GM23338 (cell line): ENCODE measurements around the gene MARCHF10. TPM values are rescaled to one million over a fixed set of nuclear protein-coding genes. Genes with fewer than 3 reads are reported as not detected.

Experiments
- ATAC-seq: fragments of 200-7000 bp; cut with Tn5 transposase; 3 replicates; pipeline ENCODE4 v1.9.1; 2020
- DNase-seq: peaks from one replicate; pipeline ENCODE4 v3.0.0-alpha.2; 2015; ENCODE audit warnings: low spot score
- H2AFZ ChIP-seq: fragments of 200-600 bp; sonication (generic); 2 replicates; pipeline ENCODE4 v1.8.0; 2016; ENCODE audit warnings: antibody characterized with exemption, mild to moderate bottlenecking, moderate library complexity
- H3F3A ChIP-seq: fragments of 200-600 bp; sonication (generic); replicated peaks from 2 replicates; pipeline ENCODE4 v1.8.0; 2017; ENCODE audit warnings: antibody characterized with exemption, mixed run types, low read depth
- H3K27ac ChIP-seq: fragments of 200-600 bp; sonication (generic); 2 replicates; pipeline ENCODE4 v1.6.1; 2016; ENCODE audit warnings: low read depth
- H3K27me3 ChIP-seq: fragments of 200-600 bp; sonication (generic); 2 replicates; pipeline ENCODE4 v1.8.0; 2016; ENCODE audit warnings: mild to moderate bottlenecking, mixed run types, moderate library complexity; ENCODE audit not compliant: insufficient read depth
- H3K36me3 ChIP-seq: fragments of 200-600 bp; sonication (generic); 2 replicates; pipeline ENCODE4 v1.8.0; 2016; ENCODE audit warnings: mild to moderate bottlenecking; ENCODE audit not compliant: insufficient read depth
- H3K4me1 ChIP-seq: fragments of 200-600 bp; sonication (generic); 2 replicates; pipeline ENCODE4 v1.8.0; 2016; ENCODE audit warnings: mild to moderate bottlenecking, moderate library complexity; ENCODE audit not compliant: insufficient read depth
- H3K4me2 ChIP-seq: fragments of 200-600 bp; sonication (generic); 2 replicates; pipeline ENCODE4 v1.7.1; 2017; ENCODE audit warnings: mixed run types
- H3K4me3 ChIP-seq: fragments of 200-600 bp; sonication (generic); 2 replicates; pipeline ENCODE4 v1.6.1; 2016; ENCODE audit warnings: mixed run types
- H3K79me2 ChIP-seq: fragments of 200-600 bp; sonication (generic); replicated peaks from 2 replicates; pipeline ENCODE4 v1.8.0; 2017; ENCODE audit warnings: mild to moderate bottlenecking; ENCODE audit not compliant: insufficient read depth
- H3K9me2 ChIP-seq: fragments of 200-600 bp; sonication (generic); 2 replicates; pipeline ENCODE4 v1.8.0; 2017; ENCODE audit not compliant: insufficient read depth
- H4K20me1 ChIP-seq: fragments of 200-600 bp; sonication (generic); replicated peaks from 2 replicates; pipeline ENCODE4 v1.8.0; 2017; ENCODE audit warnings: mild to moderate bottlenecking; ENCODE audit not compliant: insufficient read depth
- H3K27ac Mint-ChIP-seq: 2 replicates; pipeline ENCODE4 v1.8.0; 2020; ENCODE audit warnings: inconsistent platforms, mild to moderate bottlenecking, moderate library complexity, mixed read lengths
- H3K27me3 Mint-ChIP-seq: 3 replicates; pipeline ENCODE4 v1.8.0; 2022; ENCODE audit warnings: low read depth, mild to moderate bottlenecking, moderate library complexity, mixed read lengths, inconsistent platforms; ENCODE audit not compliant: insufficient read depth, poor library complexity
- H3K36me3 Mint-ChIP-seq: 3 replicates; pipeline ENCODE4 v1.8.0; 2021; ENCODE audit warnings: low read depth, mild to moderate bottlenecking, inconsistent platforms, moderate library complexity, mixed read lengths
- H3K4me1 Mint-ChIP-seq: 3 replicates; pipeline ENCODE4 v1.8.0; 2020; ENCODE audit warnings: mild to moderate bottlenecking, inconsistent platforms, mixed read lengths
- H3K4me3 Mint-ChIP-seq: 3 replicates; pipeline ENCODE4 v1.8.0; 2021; ENCODE audit warnings: moderate library complexity, mild to moderate bottlenecking, inconsistent platforms, mixed read lengths
- H3K9me3 Mint-ChIP-seq: 3 replicates; pipeline ENCODE4 v1.8.0; 2020; ENCODE audit warnings: moderate library complexity, mild to moderate bottlenecking, inconsistent platforms, mixed read lengths
- EZH2phosphoT487 ChIP-seq: fragments of 200-600 bp; sonication (generic); IDR thresholded peaks from one replicate; pipeline ENCODE4 v1.8.1; 2018; ENCODE audit warnings: antibody characterized with exemption; ENCODE audit not compliant: unreplicated experiment
- JUNB ChIP-seq: IDR thresholded peaks from one replicate; pipeline ENCODE4 v1.6.1; 2016; ENCODE audit warnings: antibody characterized with exemption; ENCODE audit not compliant: unreplicated experiment
- NANOG ChIP-seq: IDR thresholded peaks from 2 replicates; pipeline ENCODE4 v1.6.1; 2016; ENCODE audit warnings: antibody characterized with exemption, borderline replicate concordance
- ZNF114 ChIP-seq: fragments of 250-450 bp; sonication (Bioruptor Pico); IDR thresholded peaks from 2 replicates; pipeline ENCODE4 v1.5.0; 2020; ENCODE audit warnings: mild to moderate bottlenecking, moderate library complexity
- ZNF331 ChIP-seq: fragments of 250-450 bp; sonication (Bioruptor Pico); IDR thresholded peaks from 2 replicates; pipeline ENCODE4 v1.5.0; 2020; ENCODE audit warnings: low read depth, mild to moderate bottlenecking, moderate library complexity
- polyA plus RNA-seq: library from polyadenylated mRNA; unstranded; fragments of >200 nt; fragmentation: Nextera tagmentation; extraction: Ambion mirVana; gene quantifications from 2 replicates; pipeline ENCODE4 v1.2.1, GENCODE V29; 2016
- total RNA-seq: library from RNA; depleted of rRNA; stranded (reverse); fragments of >200 nt; shearing (Covaris generic); gene quantifications from 2 replicates; pipeline ENCODE4 v1.2.3, GENCODE V29; 2014
- TF ChIP-seq, protein P1 (sequence below): fragments of 250-450 bp; sonication (Bioruptor Pico); IDR thresholded peaks from 2 replicates; pipeline ENCODE4 v1.5.0; 2020; ENCODE audit warnings: mild to moderate bottlenecking, moderate library complexity
- TF ChIP-seq, protein P2 (sequence below): IDR thresholded peaks from 2 replicates; pipeline ENCODE4 v1.6.1; 2016; ENCODE audit warnings: antibody characterized with exemption

MARCHF10 gene
- total and polyA plus RNA-seq, 2 experiments from 2014 or later = 0.50 TPM; not detected in 1

DNA sequence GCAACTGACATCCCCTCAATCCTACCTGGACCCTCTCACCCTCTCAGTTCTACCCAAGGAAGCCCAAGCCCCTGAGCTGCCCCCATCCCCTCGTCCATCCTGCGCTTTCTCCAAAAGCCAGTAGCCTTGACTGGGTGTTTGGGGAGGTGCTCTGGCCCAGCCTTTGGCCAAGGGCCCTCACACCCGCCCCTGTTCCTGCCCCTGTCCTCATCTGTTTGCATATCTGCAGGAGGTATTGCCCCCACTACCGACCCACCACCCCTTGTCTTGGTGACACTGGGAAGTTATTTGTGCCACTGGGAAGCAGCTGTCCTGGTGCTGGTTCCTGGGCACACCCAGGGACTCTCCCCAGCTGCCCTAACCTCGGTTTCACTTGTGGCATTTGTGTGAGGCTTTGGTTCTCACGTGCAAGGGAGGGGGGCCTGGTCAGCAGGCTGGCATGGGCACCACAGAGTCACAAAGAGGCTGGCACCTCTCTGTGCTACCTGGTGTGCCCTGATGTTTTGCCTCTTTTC lies 105.3 kb downstream of the MARCHF10 start (continued):
- TF ChIP-seq, protein P1, sequence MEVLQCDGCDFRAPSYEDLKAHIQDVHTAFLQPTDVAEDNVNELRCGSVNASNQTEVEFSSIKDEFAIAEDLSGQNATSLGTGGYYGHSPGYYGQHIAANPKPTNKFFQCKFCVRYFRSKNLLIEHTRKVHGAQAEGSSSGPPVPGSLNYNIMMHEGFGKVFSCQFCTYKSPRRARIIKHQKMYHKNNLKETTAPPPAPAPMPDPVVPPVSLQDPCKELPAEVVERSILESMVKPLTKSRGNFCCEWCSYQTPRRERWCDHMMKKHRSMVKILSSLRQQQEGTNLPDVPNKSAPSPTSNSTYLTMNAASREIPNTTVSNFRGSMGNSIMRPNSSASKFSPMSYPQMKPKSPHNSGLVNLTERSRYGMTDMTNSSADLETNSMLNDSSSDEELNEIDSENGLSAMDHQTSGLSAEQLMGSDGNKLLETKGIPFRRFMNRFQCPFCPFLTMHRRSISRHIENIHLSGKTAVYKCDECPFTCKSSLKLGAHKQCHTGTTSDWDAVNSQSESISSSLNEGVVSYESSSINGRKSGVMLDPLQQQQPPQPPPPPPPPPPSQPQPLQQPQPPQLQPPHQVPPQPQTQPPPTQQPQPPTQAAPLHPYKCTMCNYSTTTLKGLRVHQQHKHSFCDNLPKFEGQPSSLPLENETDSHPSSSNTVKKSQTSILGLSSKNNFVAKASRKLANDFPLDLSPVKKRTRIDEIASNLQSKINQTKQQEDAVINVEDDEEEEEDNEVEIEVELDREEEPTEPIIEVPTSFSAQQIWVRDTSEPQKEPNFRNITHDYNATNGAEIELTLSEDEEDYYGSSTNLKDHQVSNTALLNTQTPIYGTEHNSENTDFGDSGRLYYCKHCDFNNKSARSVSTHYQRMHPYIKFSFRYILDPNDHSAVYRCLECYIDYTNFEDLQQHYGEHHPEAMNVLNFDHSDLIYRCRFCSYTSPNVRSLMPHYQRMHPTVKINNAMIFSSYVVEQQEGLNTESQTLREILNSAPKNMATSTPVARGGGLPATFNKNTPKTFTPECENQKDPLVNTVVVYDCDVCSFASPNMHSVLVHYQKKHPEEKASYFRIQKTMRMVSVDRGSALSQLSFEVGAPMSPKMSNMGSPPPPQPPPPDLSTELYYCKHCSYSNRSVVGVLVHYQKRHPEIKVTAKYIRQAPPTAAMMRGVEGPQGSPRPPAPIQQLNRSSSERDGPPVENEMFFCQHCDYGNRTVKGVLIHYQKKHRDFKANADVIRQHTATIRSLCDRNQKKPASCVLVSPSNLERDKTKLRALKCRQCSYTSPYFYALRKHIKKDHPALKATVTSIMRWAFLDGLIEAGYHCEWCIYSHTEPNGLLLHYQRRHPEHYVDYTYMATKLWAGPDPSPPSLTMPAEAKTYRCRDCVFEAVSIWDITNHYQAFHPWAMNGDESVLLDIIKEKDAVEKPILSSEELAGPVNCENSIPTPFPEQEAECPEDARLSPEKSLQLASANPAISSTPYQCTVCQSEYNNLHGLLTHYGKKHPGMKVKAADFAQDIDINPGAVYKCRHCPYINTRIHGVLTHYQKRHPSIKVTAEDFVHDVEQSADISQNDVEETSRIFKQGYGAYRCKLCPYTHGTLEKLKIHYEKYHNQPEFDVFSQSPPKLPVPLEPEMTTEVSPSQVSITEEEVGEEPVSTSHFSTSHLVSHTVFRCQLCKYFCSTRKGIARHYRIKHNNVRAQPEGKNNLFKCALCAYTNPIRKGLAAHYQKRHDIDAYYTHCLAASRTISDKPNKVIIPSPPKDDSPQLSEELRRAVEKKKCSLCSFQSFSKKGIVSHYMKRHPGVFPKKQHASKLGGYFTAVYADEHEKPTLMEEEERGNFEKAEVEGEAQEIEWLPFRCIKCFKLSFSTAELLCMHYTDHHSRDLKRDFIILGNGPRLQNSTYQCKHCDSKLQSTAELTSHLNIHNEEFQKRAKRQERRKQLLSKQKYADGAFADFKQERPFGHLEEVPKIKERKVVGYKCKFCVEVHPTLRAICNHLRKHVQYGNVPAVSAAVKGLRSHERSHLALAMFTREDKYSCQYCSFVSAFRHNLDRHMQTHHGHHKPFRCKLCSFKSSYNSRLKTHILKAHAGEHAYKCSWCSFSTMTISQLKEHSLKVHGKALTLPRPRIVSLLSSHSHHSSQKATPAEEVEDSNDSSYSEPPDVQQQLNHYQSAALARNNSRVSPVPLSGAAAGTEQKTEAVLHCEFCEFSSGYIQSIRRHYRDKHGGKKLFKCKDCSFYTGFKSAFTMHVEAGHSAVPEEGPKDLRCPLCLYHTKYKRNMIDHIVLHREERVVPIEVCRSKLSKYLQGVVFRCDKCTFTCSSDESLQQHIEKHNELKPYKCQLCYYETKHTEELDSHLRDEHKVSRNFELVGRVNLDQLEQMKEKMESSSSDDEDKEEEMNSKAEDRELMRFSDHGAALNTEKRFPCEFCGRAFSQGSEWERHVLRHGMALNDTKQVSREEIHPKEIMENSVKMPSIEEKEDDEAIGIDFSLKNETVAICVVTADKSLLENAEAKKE = no peak
- TF ChIP-seq ZNF114 (CRISPR knock-in tag) (no peak), NANOG (no peak)

DNA sequence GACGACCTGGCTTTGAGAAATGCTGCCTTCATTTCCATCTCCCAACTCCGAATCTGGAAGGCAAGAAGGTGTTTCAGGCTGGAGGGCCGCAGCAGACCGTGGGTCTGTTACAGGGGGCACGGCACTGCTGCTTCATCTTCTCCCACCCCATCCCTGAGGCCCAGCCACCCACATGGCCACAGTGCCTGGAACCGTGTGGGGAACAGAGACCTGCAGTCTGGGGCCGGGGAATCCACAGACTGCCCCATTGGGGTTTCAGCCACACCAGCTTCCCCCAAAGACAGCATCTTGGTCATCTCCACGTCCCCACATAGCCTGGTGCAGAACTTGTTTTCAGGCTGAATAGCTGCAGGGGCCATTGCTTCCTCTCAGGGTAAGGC lies 106.4 kb downstream of the MARCHF10 start:
- no peak overlapping the region for H3K4me3 Mint-ChIP-seq
- H2AFZ ChIP-seq = peak overlapping the region; percentile 63

More for the DNA sequence above, 106.4 kb downstream of the MARCHF10 start:
- no peaks in the 10 kb centered on the region; the same call in 2 of the 3 replicates for H3K36me3 Mint-ChIP-seq
- H3K4me1 Mint-ChIP-seq = peaks cover 19% of the 10 kb centered on the region
- no peak for TF ChIP-seq EZH2phosphoT487
- TF ChIP-seq, protein P2, sequence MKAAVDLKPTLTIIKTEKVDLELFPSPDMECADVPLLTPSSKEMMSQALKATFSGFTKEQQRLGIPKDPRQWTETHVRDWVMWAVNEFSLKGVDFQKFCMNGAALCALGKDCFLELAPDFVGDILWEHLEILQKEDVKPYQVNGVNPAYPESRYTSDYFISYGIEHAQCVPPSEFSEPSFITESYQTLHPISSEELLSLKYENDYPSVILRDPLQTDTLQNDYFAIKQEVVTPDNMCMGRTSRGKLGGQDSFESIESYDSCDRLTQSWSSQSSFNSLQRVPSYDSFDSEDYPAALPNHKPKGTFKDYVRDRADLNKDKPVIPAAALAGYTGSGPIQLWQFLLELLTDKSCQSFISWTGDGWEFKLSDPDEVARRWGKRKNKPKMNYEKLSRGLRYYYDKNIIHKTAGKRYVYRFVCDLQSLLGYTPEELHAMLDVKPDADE = no peak
- TF ChIP-seq ZNF331 (CRISPR knock-in tag) = no peak
- no peak for TF ChIP-seq JUNB
- DNase-seq = no peak
- no peaks in the 10 kb centered on the region for H3K79me2 ChIP-seq
- peaks cover 20% of the 10 kb centered on the region for H3K4me1 ChIP-seq
- ATAC-seq = no peak
- peaks cover 6% of the 10 kb centered on the region; the same call in 1 of the 2 replicates for H3K27me3 ChIP-seq
- H3K36me3 ChIP-seq = no peaks in the 10 kb centered on the region
- no peaks in the 10 kb centered on the region for H4K20me1 ChIP-seq
- H3K27me3 Mint-ChIP-seq = peaks cover 18% of the 10 kb centered on the region
- H3K4me2 ChIP-seq = no peak overlapping the region
- no peak overlapping the region for H3K27ac Mint-ChIP-seq
- no peaks in the 10 kb centered on the region for H3K9me2 ChIP-seq
- H3K9me3 Mint-ChIP-seq = no peaks in the 10 kb centered on the region; the same call in 2 of the 3 replicates
- H3F3A ChIP-seq = peaks cover 20% of the 10 kb centered on the region
- H3K27ac ChIP-seq = no peak overlapping the region
- H3K4me3 ChIP-seq = no peak overlapping the region
